ENCODE results near the gene OR8G1.
"Not testable (repeated sequence)": the region's sequence is repeated elsewhere in the genome, so short reads cannot be mapped to it uniquely, and the experiment has no call there.

- not testable (repeated sequence) for TF ChIP-seq POLR2A (IDR thresholded peaks at IDR 0.05; ENCODE audit: low read length); GATA1 (IDR thresholded peaks at IDR 0.05; ENCODE audit: low read depth, low read length)
Observed at GRCh38 chr11:124265041-124265440, 24.1 kb downstream of the OR8G1 start.

Data from erythroblast (primary cell).